HG03045 (cell line): ENCODE measurements around the gene GSTM4.

ENCODE experiments used
- ATAC-seq: cut with Tn5 transposase; IDR thresholded peaks from one replicate; pipeline ENCODE4 v1.9.1; 2021; ENCODE audit warnings: mild to moderate bottlenecking, moderate library complexity; ENCODE audit not compliant: unreplicated experiment

GSTM4 gene

DNA sequence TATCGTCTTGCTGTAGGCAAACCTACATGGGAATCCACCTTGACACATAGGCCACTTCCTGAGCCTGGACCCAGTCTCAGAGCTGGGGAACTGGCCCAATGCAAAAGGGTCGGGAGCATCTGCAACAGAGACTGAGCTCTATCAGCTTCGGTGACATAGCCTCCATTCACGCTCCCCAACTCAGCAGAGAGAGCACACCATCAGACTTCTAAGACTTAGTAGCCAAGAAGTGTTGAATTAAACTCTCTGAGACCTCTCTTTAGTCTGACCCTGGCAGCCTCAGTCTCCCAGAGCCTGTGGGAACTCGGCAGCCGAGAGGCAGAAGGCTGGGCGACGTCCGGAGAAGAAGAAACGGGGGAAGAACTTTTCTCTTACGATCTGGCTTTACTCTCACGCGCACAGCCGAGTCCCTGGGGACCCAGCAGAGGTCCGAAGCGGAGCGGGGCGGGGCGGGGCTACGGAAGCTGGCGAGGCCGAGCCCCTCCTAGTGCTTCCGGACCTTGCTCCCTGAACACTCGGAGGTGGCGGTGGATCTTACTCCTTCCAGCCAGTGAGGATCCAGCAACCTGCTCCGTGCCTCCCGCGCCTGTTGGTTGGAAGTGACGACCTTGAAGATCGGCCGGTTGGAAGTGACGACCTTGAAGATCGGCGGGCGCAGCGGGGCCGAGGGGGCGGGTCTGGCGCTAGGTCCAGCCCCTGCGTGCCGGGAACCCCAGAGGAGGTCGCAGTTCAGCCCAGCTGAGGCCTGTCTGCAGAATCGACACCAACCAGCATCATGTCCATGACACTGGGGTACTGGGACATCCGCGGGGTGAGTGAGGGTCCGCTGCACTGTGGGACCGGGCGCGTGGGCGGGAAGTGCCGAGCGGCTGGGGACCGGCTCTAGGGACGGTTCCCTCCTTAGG lies at the start of gene GSTM4:
TSS of gene GSTM4 (plus strand) at position 485 of the 905 bp plus-strand sequence. CDS start at position 776, 291 bp downstream.
- peak; percentile 92 for ATAC-seq

DNA sequence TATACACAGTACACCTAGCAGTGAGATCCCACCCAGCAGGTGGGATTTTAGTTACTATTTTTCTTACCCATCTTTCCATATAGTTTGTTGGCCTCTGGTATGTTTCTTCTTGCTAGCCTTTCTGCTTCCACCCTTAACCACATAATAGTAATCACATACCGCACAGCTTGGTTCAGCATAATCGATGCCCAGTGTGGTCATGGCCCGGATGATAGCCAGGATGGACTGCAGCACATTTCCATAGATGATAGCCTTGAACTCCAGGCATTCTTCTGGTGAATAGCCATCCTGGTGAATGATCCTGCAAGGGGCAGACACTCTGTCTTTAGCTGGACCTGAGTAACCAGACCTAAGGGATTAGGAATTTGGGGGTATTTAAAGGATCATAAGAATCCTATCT lies 46.0 kb upstream of the GSTM4 start:
- ATAC-seq: no peak

DNA sequence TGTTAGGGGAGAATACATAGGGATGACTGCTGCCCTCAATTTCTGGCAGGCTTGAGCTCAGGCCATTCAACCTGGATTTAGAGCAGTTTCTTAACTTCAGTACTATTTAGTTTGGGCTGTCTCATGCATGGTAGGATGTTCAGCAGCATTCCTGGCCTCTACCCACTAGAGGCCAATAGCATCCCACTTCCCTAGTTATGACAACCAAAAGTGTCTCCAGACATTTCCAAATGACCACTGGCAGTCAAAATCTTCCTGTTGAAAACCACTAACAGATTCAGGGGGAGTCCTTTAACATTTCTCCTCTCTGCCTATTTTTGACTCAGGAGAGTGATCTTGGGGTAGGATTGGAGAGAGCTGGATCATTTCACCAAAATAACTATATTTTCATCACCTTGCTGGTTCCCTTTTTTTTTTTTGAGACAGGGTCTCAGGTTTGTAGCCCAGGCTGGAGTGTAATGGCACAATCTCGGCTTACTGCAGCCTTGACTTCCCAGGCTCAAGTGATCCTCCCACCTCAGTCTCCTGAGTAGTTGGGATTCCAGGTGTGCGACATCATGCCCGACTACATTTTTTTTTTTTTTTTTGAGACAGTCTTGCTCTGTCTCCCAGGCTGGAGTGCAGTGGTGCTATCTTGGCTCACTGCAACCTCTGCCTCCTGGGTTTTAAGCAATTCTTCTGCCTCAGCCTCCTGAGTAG lies 45.1 kb upstream of the GSTM4 start:
- no peak for ATAC-seq

DNA sequence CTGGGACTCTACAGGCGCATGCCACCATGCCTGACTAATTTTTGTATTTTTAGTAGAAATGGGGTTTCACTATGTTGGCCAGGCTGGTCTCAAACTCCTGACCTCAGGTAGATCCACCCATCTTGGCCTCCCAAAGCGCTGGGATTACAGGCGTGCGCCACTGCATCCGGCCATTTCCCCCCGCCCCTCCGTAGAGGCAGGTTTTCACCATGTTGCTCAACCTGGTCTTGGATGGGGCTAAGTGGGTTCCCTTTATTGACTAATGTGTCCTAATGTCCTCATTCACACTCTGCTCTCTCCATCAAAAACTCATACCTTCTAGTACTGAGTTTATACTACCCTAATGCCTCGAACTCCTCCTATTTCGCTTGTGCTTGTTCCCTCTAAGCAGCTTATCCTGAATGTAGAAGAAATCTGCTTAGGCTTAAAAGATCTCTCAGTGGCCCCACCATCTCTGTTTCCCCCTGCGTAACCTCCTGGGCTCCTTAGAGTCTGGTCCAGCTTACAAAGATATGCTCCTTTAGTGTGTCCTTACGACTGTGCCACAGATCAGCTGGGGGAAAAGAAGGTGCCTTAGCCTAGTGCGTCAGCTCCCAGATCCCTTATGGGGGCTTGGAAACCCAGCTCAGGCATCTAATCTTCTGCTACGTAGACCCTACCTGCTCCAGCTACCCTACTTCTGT lies 44.5 kb upstream of the GSTM4 start:
- no peak for ATAC-seq

DNA sequence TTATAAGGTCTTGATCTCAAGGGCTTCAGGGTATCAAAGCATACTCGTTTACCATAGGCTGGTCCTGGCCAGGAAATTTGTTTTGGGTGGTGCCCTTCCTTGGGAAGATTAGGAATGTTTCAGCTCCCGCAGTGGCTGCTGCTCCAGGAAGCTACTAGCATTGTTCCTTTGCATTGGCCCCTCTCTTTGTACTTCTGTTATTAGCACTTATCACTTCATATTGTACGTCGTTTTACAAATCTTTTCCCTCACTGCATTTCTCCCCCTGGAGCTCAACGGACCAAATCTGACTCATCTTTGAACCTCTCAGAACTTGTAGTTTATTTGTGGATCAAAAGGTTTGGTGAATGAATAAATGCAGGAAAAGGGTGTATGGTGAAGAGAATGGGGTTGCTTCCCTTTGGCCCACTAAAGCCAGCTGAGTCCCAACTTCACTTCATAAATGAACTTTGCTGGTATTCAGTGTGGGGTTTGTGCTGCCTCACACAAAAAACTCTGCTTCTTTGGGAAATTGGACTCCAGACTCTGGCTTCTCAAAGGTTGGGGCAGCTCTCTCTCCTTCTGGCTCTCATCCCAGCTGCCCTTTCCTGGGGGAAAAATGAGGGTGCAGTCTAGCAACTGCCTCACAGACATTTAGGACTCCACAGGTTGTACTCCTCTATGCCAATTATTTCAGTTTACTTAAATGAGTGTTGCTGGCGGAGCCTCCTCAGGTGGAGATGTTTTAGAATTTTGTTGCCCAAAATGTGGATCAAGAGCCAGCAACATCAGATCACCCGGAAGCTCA lies 42.3 kb upstream of the GSTM4 start:
- ATAC-seq: no peak

DNA sequence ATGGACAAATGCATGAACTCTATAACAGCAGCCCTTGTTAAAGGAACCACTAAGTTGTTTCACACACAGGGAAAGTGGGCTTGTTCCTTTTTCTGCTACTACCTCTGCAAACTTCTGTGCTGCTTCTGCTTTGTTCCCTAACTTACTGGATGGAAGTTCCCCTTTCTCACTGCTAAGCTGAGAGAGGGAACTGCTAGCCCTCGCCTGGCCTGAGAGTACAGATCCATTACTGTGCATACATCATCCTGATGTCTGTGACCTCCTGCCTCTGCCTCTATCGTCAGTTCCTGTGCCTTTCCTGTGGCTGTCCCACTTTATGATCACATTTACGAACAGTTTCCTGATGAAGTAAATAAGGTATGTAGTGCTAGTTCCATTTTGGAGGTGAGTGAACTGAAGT lies 40.0 kb upstream of the GSTM4 start:
- ATAC-seq: no peak

DNA sequence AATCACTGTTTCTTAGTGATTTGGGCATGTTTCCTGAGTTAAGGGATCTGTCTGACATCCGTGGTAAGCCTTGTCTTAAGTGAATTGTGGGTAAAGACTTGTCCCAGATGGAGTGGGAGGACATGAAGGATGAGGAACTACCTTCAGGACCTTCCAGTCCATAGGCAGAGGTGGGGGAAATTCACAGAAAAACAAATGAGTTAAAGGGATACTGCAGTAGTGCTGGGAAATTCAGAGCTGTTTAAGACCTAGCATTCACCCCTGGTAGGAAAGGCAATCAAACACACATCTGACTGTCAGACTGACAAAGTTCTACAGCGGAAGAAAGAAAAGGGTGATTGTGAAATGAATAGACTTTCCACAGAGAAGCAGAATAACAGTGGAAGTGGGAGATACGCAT lies 39.5 kb upstream of the GSTM4 start:
- ATAC-seq: no peak

DNA sequence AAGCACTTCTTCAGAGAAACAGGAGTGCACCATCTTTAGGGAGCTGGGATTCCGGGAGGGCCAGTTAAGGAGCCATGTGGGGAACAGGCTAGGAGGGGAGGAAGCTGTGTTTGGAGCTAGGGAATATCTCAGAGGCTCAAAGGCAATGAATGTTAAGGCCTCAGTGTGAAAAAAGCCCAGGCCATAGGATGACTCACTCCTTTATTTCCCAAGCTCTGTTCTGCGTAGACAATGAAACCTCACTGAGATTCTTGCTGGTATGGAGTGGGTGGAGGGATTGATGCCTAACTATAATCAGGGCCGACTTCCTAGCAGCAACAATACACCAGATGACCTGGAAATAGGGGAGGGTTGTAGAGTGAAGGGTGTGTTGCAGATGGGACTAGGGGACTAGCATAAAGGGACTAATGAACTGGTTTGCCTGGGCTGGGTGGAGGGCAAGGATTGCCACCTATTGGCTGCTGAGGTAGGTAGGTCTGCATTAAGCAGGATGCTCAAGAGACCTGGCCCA lies 38.6 kb upstream of the GSTM4 start:
- no peak for ATAC-seq

DNA sequence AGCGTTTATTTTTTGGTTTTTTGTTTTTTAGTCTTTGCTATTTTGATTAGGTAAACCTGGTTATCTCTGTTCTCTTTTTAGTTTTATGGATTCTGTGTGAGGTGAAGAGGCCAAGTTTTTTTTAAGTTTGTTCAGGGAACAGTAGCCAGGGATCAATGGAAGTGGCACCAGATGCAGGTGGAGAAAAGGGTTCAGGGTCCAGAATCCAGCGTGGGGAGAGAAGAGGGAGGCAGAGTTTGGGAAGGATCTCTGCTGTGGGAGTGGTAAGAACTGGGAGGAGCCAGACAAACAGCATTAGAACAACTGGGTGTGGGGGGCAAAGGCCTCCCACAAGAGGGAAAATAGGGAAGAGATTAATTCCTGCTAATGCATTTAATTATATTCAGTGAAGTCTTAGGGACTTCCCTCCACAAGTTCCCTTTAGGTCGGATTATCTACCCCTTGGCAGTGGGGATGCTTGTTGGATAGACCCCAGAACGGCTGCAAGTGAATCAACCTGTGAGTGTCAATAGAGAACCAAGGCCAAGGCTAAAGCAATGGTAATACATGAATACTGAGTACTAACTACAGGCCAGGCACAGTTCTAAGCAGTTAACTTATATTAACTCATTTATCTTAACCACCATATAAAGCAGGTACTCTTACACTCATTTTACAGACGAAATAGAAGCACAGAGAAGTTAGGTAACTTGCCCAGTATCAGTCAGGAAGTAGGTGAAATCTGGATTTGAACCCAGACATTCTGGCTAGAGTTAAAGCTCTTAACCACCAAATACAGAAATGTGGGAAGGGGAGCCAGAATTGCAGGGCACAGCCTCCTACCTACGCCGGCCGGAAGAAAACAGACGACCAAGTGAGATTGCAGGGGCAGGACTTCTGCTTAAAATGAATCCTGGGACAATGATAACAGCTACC lies 37.0 kb upstream of the GSTM4 start:
- no peak for ATAC-seq

DNA sequence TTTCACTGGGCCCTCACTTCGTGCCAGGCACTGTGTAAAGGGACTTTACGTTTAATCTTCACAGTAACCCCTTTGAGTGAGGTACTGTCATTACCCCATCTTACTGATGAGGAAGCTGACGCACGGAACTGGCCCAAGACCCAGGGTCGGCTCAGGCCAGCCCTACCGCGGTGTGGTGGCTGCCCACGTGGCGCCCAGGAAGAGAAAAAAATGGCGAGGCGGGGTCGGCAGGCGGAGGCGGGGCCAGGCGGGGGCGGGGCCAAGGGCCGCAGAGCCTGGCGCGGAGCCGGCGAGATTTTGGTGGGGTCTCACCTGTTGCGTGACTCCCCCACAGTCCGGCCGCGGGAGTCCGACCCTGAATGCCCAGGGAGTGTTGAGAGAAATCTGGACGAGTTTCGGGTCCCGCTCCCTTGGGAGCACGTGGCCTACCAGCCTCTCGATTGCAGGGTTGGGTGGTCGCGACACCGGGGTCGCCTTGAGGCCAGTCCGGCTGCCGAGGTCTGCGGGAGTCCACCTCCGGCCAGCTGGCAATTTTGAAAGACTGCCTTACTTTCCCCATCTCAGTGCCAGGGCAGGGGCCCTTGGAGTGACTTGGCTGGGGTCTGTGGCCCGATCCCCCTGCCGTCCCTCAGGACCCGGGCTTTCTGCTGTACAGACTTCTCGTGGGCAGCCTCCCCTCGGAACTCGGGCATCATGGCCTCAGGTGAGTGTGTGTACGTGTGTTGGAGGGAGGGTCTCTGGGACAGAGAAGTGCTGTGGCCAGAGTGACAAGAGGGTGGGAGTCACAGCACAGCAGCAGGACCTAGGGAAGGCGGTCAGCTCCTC lies 36.1 kb upstream of the GSTM4 start, which contains the start of the genes AMPD2 and GNAT2:
TSS of gene AMPD2 (plus strand) at position 262 of the 825 bp plus-strand sequence. CDS start 1,339 bp downstream, outside the sequence.
TSS of gene GNAT2 (minus strand) at position 41 of the 825 bp plus-strand sequence. CDS start 6,746 bp downstream, outside the sequence.
- peak; percentile 54 for ATAC-seq

DNA sequence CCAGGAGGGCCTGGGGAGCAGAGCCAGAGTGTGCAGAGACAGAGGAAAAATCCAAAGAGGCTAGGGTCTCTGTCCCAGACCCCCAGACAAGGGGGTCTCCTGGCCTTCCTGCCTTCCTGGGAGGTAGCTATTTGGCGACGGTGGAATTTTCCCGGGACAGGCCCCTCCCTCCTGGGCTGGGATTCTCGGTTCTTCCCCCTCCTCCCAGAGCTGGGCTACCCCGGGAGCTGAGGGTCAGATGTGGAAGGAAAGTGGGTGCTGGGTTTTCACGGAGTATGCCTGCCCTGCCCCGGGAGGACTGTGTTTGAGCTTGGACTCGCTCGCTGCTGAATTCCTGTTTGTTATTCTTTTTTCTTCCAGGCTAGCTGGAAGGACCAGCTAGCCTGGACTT lies 35.5 kb upstream of the GSTM4 start:
- ATAC-seq: peak; percentile 8

DNA sequence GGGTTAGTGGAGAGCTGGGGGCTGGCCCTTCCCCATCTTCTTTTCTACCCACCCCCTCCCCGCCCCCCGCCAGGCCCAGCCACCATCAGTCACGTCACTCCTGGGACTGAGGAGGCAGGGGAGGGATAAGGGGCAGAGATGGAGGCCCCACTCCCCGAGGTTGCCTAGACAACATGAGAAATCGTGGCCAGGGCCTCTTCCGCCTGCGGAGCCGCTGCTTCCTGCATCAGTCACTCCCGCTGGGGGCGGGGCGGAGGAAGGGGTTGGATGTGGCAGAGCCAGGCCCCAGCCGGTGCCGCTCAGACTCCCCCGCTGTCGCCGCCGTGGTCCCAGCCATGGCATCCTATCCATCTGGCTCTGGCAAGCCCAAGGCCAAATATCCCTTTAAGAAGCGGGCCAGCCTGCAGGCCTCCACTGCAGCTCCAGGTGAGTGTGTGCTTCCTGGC lies 35.0 kb upstream of the GSTM4 start:
- peak; percentile 78 for ATAC-seq

DNA sequence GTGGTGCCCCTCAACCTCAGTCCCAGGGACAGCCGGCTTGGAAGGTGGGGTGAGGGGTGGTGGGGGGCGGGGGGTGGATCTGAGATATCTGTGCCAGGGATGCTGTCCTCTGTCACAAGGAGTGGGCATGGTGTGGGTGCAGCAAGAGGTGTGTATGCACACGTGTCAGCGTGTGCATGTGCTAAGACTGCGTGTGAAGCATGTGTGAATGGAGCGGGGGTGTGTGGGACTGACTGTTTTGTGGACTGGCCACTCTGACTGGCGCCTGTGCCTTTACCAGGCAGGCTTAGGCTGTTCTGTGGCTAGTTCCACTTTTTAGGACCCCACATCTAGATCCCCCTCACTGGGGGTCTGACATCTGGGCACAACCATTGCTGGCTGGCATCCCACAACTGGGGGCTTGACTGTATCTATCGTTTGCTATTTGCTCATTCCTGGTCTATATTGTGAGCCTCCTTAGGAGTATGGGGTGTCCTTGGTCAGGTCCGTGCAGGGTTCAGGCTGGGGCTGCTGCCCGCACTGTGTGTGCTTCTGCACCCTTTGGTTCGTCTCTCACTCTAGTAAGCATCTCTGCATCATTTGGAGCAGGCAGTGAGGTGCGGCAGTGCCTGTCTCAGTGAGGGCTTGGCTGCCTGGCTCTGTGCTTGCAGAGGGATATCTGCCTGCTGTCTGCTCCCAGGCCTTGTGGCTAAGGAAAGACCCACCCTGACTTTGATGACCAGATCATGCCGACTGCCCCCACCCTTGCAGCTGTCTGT lies 34.3 kb upstream of the GSTM4 start:
- no peak for ATAC-seq

DNA sequence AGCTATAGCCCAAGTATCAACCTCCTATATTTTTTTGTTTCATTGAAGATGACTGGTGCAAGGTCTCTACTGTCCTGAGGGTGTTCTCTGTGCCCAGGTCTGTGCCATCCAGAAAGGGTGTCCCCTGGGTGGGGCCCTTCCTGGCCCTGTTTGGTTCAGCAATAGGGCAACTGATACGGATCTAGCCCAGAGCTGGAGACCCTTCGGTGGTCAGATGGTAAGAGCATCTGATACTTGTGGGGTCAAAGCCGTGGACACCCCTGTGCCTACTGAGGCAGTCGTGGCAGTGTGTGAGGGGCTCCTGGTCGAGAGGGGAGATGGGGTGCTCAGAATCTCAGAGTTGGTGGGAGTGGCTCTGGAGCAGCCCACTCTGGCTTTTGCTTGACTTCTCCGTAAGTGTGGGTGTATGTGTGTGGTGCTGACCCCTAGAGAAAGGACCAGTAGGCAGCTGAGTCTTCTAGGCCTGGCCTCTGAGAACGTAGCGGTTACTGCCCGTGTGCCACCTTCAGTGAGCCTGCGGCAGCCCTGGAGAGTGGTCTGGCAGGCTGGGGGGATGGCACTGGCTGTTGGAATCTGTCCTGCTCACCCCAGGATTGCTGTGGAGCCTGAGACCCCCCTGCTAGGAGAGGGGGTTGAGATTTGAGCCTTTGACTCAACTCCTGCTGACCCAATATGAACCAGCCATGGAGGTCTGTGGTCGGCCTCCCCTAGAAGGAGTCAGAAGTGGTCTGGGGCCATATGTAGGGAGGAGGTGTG lies 33.6 kb upstream of the GSTM4 start:
- no peak for ATAC-seq

DNA sequence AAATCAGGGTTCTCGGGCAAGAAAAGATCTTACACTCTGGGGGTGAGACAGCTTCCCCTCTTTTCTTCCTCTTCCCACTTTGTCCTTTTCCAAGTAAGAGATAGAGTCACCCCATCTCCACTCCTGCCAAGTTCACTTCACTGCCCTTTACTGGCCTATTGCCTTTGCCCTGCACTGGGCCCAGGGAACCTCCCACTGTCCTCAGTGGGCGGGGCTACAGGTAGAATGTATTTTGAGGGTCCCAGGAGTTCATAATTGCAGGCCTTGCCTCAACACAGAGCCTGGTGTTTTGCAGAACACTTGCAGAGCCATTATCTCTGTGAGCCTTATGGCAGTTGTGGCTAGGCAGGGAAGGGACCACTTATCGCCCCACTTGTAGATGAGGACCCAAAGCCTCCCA lies 33.0 kb upstream of the GSTM4 start:
- ATAC-seq: no peak

DNA sequence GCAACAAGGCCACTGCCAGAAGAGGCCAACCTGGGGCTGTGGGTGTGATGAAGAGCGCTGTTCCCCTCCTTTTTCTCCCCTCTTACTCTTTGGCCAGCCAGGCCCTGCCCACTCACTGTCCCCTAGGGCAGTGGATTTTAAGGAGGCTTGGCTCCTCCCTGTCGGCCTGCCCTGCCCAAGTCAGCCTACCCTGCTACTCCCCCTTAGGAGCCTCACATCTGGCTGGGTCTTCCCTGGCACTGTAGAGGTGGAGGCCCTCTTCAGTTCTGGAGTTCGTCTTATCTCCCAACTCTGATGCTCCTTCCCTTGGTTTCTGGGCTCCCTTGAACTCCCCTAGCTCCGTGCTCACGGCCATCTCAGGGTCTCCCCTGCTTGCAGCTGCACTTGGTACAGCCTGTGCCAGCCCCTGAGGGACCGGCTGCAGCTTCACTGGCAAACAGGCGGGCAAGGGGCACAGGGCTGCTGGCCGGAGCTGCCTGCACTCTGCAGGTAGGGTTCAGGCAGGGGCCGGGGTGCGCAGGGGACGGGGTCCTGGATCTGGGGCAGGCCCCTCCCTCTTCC lies 32.2 kb upstream of the GSTM4 start:
- no peak for ATAC-seq
